Urinary bladder (tissue), 4 donors: ENCODE results near the gene STT3B. TPM values are rescaled to one million over a fixed set of nuclear protein-coding genes. Genes with fewer than 3 reads are reported as not detected.

ENCODE experiments used
- DNase-seq: peaks from one replicate; pipeline ENCODE4 v3.0.0-alpha.2; 2015; ENCODE audit errors: extremely low spot score
- H3K27ac ChIP-seq: one replicate; pipeline ENCODE4 v1.5.1; 2013; ENCODE audit warnings: low read depth, mild to moderate bottlenecking, moderate library complexity
- H3K36me3 ChIP-seq: one replicate; pipeline ENCODE4 v1.6.1; 2013; ENCODE audit warnings: mild to moderate bottlenecking, moderate library complexity; ENCODE audit not compliant: insufficient read depth
- H3K4me1 ChIP-seq: one replicate; pipeline ENCODE4 v1.6.1; 2013; ENCODE audit warnings: mild to moderate bottlenecking, moderate library complexity; ENCODE audit not compliant: insufficient read depth
- H3K4me3 ChIP-seq: one replicate; pipeline ENCODE4 v1.5.1; 2013; ENCODE audit warnings: low read depth, low read length
- WGBS: extraction: QIAGEN DNeasy Blood & Tissue Kit; methylation state at CpG from one replicate; pipeline ENCODE4 v1.1.7; 2013; 5-methylcytosine and 5-hydroxymethylcytosine counted together
- polyA plus RNA-seq: library from polyadenylated mRNA; stranded (reverse); fragments of 200-250 nt; gene quantifications from one replicate; pipeline ENCODE4 v1.2.3, GENCODE V29; 2013
- total RNA-seq: library from RNA; depleted of rRNA; stranded (reverse); fragments of >200 nt; gene quantifications from one replicate; pipeline ENCODE4 v1.2.3, GENCODE V29; 2014
- donor health status: healthy with polysubstance abuse.
- donor health status: healthy.

Gene STT3B
- total and polyA plus RNA-seq, 2 donors: 57.2 to 220 TPM

GRCh38 chr3:31610700-31611275 lies 78.1 kb downstream of the STT3B start:
- Histone ChIP-seq H3K27ac (no peak overlapping the region), H3K4me1 (no peaks in the 10 kb centered on the region), H3K36me3 (no peaks in the 10 kb centered on the region), H3K4me3 (no peak overlapping the region)
- 89% methylated on average over 1 of the region's 1 CpG for WGBS
- no peak for DNase-seq

DNA sequence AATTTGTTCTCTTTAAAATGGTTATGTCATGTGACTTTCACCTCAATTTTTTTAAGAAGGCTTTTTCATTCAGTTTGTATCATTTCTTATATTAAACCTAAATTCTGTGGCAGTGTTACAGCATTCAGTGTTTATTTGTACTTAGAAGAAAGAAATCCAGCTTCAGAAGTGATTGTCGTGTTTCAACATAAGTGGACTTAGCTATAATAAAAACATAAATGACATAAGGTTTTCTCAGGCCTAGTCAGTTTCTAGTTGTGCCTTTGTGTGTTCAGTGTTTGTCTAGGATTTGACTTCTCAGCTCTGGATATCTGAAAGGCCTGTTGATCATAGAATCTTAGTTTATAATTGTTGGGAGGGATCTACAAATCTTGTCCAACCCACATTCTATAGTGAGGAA lies 80.5 kb downstream of the STT3B start:
- H3K4me1 ChIP-seq: no peaks in the 10 kb centered on the region
- H3K4me3 ChIP-seq: no peak overlapping the region
- H3K27ac ChIP-seq: no peak overlapping the region
- 52% methylated on average over 1 of the region's 1 CpG for WGBS
- no peaks in the 10 kb centered on the region for H3K36me3 ChIP-seq
- DNase-seq: no peak

- Histone ChIP-seq H3K4me3 (no peak overlapping the region), H3K36me3 (no peaks in the 10 kb centered on the region), H3K4me1 (no peaks in the 10 kb centered on the region), H3K27ac (no peak overlapping the region)
- no peak for DNase-seq
- 50% methylated on average over 4 of the region's 4 CpGs for WGBS
Measured at GRCh38 chr3:31613654-31614053, 80.9 kb downstream of the STT3B start.

DNA sequence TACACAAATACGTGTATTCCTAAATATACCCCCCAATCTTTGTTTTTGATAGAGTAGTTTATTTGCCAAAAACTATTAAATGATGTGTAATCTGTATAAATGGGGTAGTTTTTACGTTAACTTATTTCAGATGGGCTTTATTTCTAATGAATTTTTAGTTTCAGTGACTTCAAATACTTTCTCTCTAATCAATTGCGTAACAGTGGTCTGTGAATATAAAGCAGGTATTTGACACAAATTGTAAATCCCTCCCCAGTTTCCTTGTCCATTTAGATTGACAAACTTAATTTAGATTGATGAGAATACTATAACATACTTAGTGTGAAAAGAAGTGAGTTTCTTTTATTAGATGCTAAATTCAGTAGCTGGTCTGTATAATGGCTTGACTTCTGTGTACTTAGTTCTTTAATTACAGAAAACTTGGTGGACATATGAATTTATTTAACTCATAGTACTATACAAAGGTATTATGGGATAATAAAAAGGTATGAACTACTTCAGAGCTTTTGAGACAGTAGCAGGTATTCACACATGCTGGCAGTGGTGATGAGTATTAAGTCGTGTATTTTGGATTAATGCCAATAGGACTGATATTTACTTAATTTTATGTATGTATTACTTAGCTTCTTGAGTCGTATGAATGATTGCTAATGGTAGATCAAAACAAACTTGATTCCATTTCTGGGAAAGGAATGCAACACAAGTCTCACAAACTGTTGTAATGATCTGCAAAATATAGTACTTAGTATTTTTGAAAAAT lies 81.6 kb downstream of the STT3B start:
- 78% methylated on average over 5 of the region's 5 CpGs for WGBS
- H3K4me1 ChIP-seq: no peaks in the 10 kb centered on the region

DNA sequence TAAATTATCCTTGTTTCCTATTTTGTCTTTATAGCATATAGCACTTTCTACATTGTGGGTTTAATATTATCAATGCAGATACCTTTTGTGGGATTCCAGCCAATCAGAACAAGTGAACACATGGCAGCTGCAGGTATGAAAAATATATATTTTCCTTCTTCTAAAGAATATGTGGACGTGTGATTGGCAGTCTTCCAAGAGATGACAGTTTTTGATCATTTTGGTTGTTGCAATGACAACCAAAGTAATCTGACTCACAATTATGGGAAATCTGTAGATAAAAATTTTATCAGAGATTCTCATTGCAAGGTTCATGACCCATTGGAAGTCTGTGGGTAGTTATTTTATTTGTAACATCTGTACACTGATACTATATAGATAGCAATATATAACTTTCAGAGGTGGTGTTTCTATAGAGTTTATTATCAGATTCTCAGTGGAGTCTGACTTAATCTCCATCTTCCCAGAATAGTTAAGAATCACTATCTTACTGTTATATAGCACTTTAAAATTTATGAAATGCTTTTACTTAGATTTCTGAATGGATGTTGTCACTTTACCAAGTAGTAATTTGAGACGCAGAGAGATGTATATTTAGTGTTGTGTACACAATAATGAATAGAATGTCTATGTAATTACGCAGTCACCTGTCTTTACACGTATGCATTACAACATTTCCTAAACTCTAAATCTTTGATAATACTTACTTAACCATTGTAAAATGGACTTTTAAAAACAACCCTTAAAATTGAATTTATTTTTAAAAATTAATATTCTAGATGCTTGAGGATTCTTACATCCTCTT lies 82.5 kb downstream of the STT3B start:
- no peaks in the 10 kb centered on the region for H3K4me1 ChIP-seq
- H3K4me3 ChIP-seq: no peak overlapping the region
- H3K36me3 ChIP-seq: no peaks in the 10 kb centered on the region
- WGBS: 85% methylated on average over 4 of the region's 4 CpGs
- DNase-seq: no peak
- no peak overlapping the region for H3K27ac ChIP-seq

More for the DNA sequence above, 81.6 kb downstream of the STT3B start:
- DNase-seq: no peak
- no peaks in the 10 kb centered on the region for H3K36me3 ChIP-seq
- H3K27ac ChIP-seq: no peak overlapping the region
- no peak overlapping the region for H3K4me3 ChIP-seq

DNA sequence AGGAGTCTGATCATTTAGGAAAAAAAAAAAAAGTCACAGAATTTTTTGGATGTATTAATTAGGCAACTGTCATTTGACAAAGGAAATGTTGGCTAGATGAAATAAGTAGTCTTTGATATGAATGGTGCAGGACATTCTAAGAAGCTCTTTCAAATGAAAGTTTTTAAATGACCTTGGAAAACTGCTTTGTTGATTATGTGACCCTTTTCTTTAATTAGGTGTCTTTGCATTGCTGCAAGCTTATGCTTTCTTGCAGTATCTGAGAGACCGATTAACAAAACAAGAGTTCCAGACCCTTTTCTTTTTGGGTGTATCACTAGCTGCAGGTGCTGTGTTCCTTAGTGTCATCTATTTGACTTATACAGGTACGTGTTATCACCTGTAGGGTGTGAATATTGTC lies 84.0 kb downstream of the STT3B start:
- 96% methylated on average over 2 of the region's 2 CpGs for WGBS
- no peak overlapping the region for H3K4me3 ChIP-seq
- no peak for DNase-seq
- H3K36me3 ChIP-seq: no peaks in the 10 kb centered on the region
- no peaks in the 10 kb centered on the region for H3K4me1 ChIP-seq
- no peak overlapping the region for H3K27ac ChIP-seq

DNA sequence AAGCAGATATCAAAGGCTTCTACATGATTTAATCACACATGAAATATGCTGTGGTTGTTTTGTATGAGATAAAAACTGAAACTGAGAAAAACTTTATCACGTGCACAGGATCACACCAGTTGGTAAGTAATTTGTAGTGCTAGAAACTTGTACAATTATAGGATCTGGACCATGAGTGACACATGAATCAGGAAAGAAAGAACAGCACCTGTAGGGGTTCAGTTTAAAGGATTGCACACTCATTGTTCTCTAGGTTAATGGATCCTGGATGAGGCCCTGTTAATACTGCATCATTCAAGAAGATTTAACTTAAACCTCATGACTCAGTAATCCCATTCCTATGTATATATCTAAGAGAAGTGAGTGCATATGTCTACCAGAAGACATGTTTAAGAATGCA lies 87.9 kb downstream of the STT3B start:
- Histone ChIP-seq H3K4me3 (no peak overlapping the region), H3K27ac (no peak overlapping the region), H3K4me1 (no peaks in the 10 kb centered on the region), H3K36me3 (no peaks in the 10 kb centered on the region)
- no peak for DNase-seq
- 92% methylated on average over 1 of the region's 1 CpG for WGBS

DNA sequence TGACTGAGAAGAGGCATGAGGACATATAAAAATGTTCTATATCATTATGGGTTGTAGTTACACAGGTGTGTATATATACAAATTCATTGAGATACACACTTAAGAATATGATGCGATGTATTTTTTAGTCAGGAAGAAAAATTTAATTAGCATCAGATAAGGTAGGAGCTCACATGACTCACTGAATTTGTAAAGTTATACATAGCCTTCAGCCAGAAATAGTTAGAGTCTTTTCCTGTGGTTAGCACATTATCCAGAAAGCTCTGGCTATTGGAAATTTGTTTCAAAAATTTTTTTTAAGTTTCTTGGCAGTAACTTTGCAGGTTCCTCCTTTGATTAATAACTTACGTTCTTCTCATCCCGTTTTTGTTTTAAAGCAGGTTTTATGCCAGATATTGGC lies 88.6 kb downstream of the STT3B start:
- Histone ChIP-seq H3K4me1 (no peaks in the 10 kb centered on the region), H3K4me3 (no peak overlapping the region), H3K27ac (no peak overlapping the region), H3K36me3 (no peaks in the 10 kb centered on the region)
- 68% methylated on average over 3 of the region's 3 CpGs for WGBS
- DNase-seq: no peak

DNA sequence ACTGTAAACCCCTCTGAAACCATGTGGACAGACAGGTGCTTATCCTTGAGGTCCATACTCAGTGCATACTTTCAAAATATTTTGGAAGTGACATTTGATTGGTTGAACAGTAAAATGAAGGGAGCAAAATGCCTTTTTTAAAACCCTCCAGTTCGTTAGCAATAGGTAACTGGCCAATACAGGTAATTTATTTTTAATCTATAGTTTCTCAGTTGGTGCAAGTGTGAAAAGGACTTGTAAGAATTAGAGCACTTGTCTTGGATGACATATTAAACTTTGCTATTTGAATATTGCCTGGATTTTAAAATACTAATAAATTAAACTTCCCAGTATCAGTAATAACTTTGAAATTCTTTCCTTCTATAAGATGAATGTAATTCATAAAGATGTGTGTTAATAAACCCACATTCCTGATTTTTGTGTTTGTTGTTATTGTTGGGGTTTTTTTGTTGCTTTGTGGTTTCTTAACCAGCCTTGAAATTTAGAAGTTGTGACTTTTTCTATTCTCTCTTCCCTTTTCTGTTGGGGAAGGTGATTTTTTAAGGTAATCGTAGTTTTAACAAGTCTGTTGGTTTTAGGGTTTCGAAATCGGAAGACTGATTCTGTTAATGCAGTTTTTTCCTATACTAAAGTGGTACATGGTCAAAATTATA lies 90.0 kb downstream of the STT3B start:
- Histone ChIP-seq H3K4me3 (no peak overlapping the region), H3K27ac (no peak overlapping the region), H3K4me1 (no peaks in the 10 kb centered on the region), H3K36me3 (no peaks in the 10 kb centered on the region)
- DNase-seq: no peak
- WGBS: 96% methylated on average over 4 of the region's 4 CpGs

DNA sequence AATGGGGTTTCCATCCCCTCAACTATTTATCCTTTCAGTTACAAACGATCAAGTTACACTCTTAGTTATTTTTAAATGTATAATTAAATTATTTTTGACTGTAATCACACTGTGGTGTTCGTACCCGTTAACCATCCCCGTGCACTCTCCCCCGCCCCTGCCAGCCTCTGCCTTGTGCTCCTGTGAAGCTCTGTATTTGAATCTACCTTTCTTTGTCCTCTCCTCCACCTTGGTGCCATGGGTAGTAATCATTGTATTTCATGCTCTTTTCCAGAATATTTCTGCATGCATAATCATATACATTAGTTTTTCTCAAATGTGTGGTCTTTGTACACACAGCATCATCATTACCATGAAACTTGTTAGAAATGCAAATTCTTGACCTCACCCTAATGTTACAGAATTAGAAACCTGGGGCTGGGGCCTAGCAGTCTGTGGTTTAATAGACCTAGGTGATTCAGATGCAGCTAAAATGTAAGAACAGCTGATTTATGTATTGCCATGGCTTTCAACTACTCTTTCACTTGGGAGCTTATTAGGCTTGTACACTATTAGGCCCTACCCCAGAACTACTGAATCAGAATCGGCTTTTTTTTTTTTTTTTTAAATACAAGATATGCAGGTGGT lies 91.5 kb downstream of the STT3B start:
- no peaks in the 10 kb centered on the region for H3K36me3 ChIP-seq
- H3K27ac ChIP-seq: no peak overlapping the region
- no peak overlapping the region for H3K4me3 ChIP-seq
- no peaks in the 10 kb centered on the region for H3K4me1 ChIP-seq
- WGBS: 97% methylated on average over 6 of the region's 6 CpGs
- no peak for DNase-seq

GRCh38 chr3:31625358-31625757 lies 92.6 kb downstream of the STT3B start:
- no peak for DNase-seq
- 83% methylated on average over 2 of the region's 2 CpGs for WGBS
- Histone ChIP-seq H3K36me3 (peaks cover 2% of the 10 kb centered on the region), H3K4me3 (no peak overlapping the region), H3K27ac (no peak overlapping the region), H3K4me1 (no peaks in the 10 kb centered on the region)

DNA sequence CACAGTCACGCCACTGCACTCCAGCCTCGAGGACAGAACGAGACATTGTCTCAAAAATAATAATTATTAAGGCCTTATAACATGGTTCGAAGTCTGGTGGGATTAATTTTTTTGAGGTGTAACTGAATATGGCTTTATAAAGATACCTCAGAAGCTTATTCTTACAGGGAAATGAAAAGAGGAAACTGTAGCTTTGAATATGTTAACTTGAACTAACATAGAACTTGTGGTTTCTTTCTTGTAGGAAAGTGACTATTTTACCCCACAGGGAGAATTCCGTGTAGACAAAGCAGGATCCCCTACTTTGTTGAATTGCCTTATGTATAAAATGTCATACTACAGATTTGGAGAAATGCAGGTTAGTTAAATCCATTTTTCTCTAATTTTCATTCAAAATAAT lies 96.3 kb downstream of the STT3B start:
- H3K4me3 ChIP-seq: no peak overlapping the region
- no peaks in the 10 kb centered on the region for H3K4me1 ChIP-seq
- H3K27ac ChIP-seq: no peak overlapping the region
- 93% methylated on average over 5 of the region's 5 CpGs for WGBS
- DNase-seq: no peak
- peaks cover 6% of the 10 kb centered on the region for H3K36me3 ChIP-seq

DNA sequence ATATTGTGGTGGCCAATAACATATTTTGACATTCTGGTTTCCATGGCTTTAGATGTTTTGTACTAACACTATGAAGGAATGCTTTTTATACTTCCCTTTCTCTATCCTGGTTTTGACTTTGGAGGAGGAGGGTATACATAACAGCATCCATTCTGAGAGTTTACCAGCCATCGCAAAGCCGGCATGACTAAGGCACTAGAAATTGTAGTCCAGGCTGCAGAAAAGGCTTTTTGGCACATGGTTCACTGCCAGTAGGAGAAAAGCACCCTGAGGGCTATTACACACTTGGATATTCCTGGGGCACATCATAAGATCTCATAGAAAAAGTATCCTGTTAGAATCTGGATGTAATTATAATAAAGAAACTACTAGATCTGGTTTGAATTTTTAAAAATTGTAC lies 101.8 kb downstream of the STT3B start:
- Histone ChIP-seq H3K36me3 (peaks cover 6% of the 10 kb centered on the region), H3K4me1 (no peaks in the 10 kb centered on the region), H3K4me3 (no peak overlapping the region), H3K27ac (no peak overlapping the region)
- 60% methylated on average over 2 of the region's 2 CpGs for WGBS
- DNase-seq: no peak
